GM12878 (cell line): ENCODE data around the gene MORC3. TPM values are rescaled to one million over a fixed set of nuclear protein-coding genes. Genes with fewer than 3 reads are reported as not detected.

ENCODE experiments used
- ATAC-seq: fragments of 200-7000 bp; cut with Tn5 transposase; 3 replicates; pipeline ENCODE4 v1.9.1; 2020; ENCODE audit warnings: mild to moderate bottlenecking, moderate library complexity
- BruUV-seq: library from RNA; stranded (reverse); fragments of 400-500 nt; replicated peaks from 2 replicates; lab custom pipeline; 2021; lab: Mats Ljungman, UMichigan
- CTCF ChIA-PET: fragments of 300-600 bp; sonication (Branson Sonifier 250); formaldehyde crosslinking; extraction: SDS; loops from one replicate; lab custom pipeline; 2021; ENCODE audit warnings: inconsistent platforms; lab: Yijun Ruan, JAX
- POLR2A ChIA-PET: fragments of 350-600 bp; formaldehyde crosslinking; extraction: SDS; loops from one replicate; lab custom pipeline; 2021; ENCODE audit warnings: inconsistent platforms; lab: Charles Lee
- RAD21 ChIA-PET: fragments of 300-600 bp; sonication (Branson Sonifier 250); formaldehyde crosslinking; loops from one replicate; lab custom pipeline; 2023; ENCODE audit warnings: antibody characterized with exemption; ENCODE audit not compliant: unreplicated experiment; lab: Charles Lee
- SMC1A ChIA-PET: fragments of 300-600 bp; sonication (Branson Sonifier 250); formaldehyde crosslinking; loops from one replicate; lab custom pipeline; 2023; ENCODE audit not compliant: unreplicated experiment, uncharacterized antibody; lab: Charles Lee
- DNase-seq: peaks from one replicate; pipeline ENCODE4 v3.0.0-alpha.2; 2011; ENCODE audit warnings: low read depth, low spot score
- FAIRE-seq: peaks from 3 replicates; lab custom pipeline; 2011; peaks lifted over from hg19 to GRCh38; lab: Jason Lieb, UNC
- H2AFZ ChIP-seq: 2 replicates; pipeline ENCODE4 v1.6.0; 2011; ENCODE audit warnings: low read depth, low read length, control low read depth; ENCODE audit not compliant: control insufficient read depth
- H3K27ac ChIP-seq: 2 replicates; pipeline ENCODE4 v1.5.1; 2011; ENCODE audit warnings: control low read depth; ENCODE audit not compliant: control insufficient read depth, insufficient read depth
- H3K27me3 ChIP-seq, 2 experiments: replicated peaks in 1 of 2; 2 replicates each; pipeline versions ENCODE4 v1.6.0 to v1.6.1; 2011; ENCODE audit warnings: low read length in 1 of 2; ENCODE audit not compliant: control insufficient read depth in 2 of 2, insufficient read depth in 2 of 2
- H3K36me3 ChIP-seq, 2 experiments: 2 replicates each; pipeline ENCODE4 v1.5.1; 2011; ENCODE audit warnings: low read length in 1 of 2; ENCODE audit not compliant: control insufficient read depth in 2 of 2, insufficient read depth in 2 of 2
- H3K4me1 ChIP-seq: 2 replicates; pipeline ENCODE4 v1.6.1; 2011; ENCODE audit warnings: mild to moderate bottlenecking, low read length, moderate library complexity, mixed read lengths; ENCODE audit not compliant: control insufficient read depth, insufficient read depth
- H3K4me2 ChIP-seq: 2 replicates; pipeline ENCODE4 v1.6.0; 2011; ENCODE audit warnings: control low read depth; ENCODE audit not compliant: control insufficient read depth, insufficient read depth
- H3K4me3 ChIP-seq: fragments of 200-600 bp; sonication (generic); 2 replicates; pipeline ENCODE4 v1.5.1; 2016
- H3K79me2 ChIP-seq: 2 replicates; pipeline ENCODE4 v1.6.0; 2011; ENCODE audit warnings: low read length; ENCODE audit not compliant: control insufficient read depth, insufficient read depth
- H3K9ac ChIP-seq: 2 replicates; pipeline ENCODE4 v1.8.0; 2011; ENCODE audit warnings: low read length, control low read depth, mixed read lengths; ENCODE audit not compliant: control insufficient read depth, insufficient read depth
- H3K9me3 ChIP-seq: replicated peaks from 3 replicates; pipeline ENCODE4 v1.5.1; 2011; ENCODE audit warnings: mild to moderate bottlenecking, low read length; ENCODE audit not compliant: control insufficient read depth, insufficient read depth
- H4K20me1 ChIP-seq: 2 replicates; pipeline ENCODE4 v1.6.0; 2011; ENCODE audit not compliant: control insufficient read depth, insufficient read depth
- CBX5 ChIP-seq: sonication (generic); IDR thresholded peaks from 2 replicates; pipeline ENCODE4 v1.6.1; 2016; ENCODE audit warnings: low read depth, moderate library complexity, mild to moderate bottlenecking, inconsistent platforms
- E4F1 ChIP-seq: fragments of 450-650 bp; IDR thresholded peaks from 2 replicates; pipeline ENCODE4 v1.6.1; 2018; ENCODE audit warnings: borderline replicate concordance, mild to moderate bottlenecking; ENCODE audit not compliant: partially characterized antibody
- HSF1 ChIP-seq: fragments of 150-350 bp; IDR thresholded peaks from 2 replicates; pipeline ENCODE4 v1.6.1; 2014; ENCODE audit warnings: mild to moderate bottlenecking, low read depth, low read length
- IKZF2 ChIP-seq, 2 experiments: fragments of 450-650 bp; IDR thresholded peaks; 2 replicates each; pipeline ENCODE4 v1.6.1; 2017; ENCODE audit warnings: mild to moderate bottlenecking in 2 of 2, moderate library complexity in 2 of 2
- IRF3 ChIP-seq: fragments of 450-650 bp; IDR thresholded peaks from 2 replicates; pipeline ENCODE4 v1.6.1; 2014; ENCODE audit warnings: mild to moderate bottlenecking
- PRDM15 ChIP-seq: fragments of 450-650 bp; formaldehyde crosslinking; IDR thresholded peaks from 2 replicates; pipeline ENCODE4 v1.4.0; 2020; ENCODE audit warnings: mild to moderate bottlenecking, moderate library complexity
- SIX5 ChIP-seq: IDR thresholded peaks from 2 replicates; pipeline ENCODE4 v1.6.1; 2011; ENCODE audit warnings: mild to moderate bottlenecking, low read depth, low read length, moderate library complexity; ENCODE audit not compliant: severe bottlenecking
- ZNF592 ChIP-seq: fragments of 450-650 bp; IDR thresholded peaks from 2 replicates; pipeline ENCODE4 v1.6.1; 2017; ENCODE audit warnings: mild to moderate bottlenecking, moderate library complexity
- WGBS: methylation state at CpG from one replicate; pipeline ENCODE4 v1.1.6; 2016; ENCODE audit warnings: low lambda C conversion rate; ENCODE audit not compliant: insufficient replicate concordance, insufficient coverage; ENCODE audit errors: missing lambda C conversion rate; 5-methylcytosine and 5-hydroxymethylcytosine counted together
- in situ Hi-C: fragments of 300-500 bp; cut with MboI; formaldehyde crosslinking; loops from 9 replicates; pipeline ENCODE4 v1.14.3; 2018; ENCODE audit warnings: mixed read lengths
- intact Hi-C: fragments of 100-400 bp; cut with micrococcal nuclease; formaldehyde crosslinking; loops from one replicate; pipeline ENCODE4 v1.14.2; 2022; ENCODE audit not compliant: unreplicated experiment
- polyA plus RNA-seq, 11 experiments: library from polyadenylated mRNA; depleted of rRNA in 4 of 11; unstranded in 6 of 11; stranded (reverse) in 5 of 11; fragments of >200 nt; fragmentation: Nextera tagmentation in 4 of 11; fragmentation: Illumina TruSeq in 1 of 11; extraction: Ambion mirVana in 4 of 11; extraction: Trizol in 1 of 11; gene quantifications; 1 replicate in 1 of 11; 2 replicates in 10 of 11; pipeline versions ENCODE4 v1.2.1 to v1.2.3, GENCODE V29; 2011 to 2016; ENCODE audit warnings: inconsistent platforms in 2 of 11, missing spikeins in 2 of 11, low read depth in 1 of 11
- total RNA-seq, 4 experiments: library from RNA; depleted of rRNA in 3 of 4; stranded (reverse); fragments of >200 nt in 3 of 4; fragmentation: Illumina TruSeq in 1 of 4; extraction: Trizol in 1 of 4; gene quantifications; 2 replicates each; pipeline versions ENCODE4 v1.2.1 to v1.2.3, GENCODE V29; 2013 to 2021

MORC3 gene
- total and polyA plus RNA-seq, 10 of the 15 experiments (the other 5 are each of a cell fraction or from before 2014, with no cell fraction given): 5.5 to 29.9 (median 16.3) TPM

GRCh38 chr21:36325373-36326010, 5.5 kb downstream of the MORC3 start:
- SMC1A ChIA-PET: interaction anchor here (1.3 kb wide), 1 partner anchor 29 kb away, joined by 3 read pairs; no protein-coding TSS in a partner anchor
- H3K79me2 ChIP-seq: peaks cover 75% of the 10 kb centered on the region
- CTCF ChIA-PET: interaction anchor here (0.7 to 1.6 kb wide), 4 partner anchors 8 to 184 kb away, joined by 3 to 5 read pairs (median 3); no protein-coding TSS in a partner anchor
- no peak overlapping the region for H3K4me3 ChIP-seq
- intact Hi-C loops (no loop called here), in situ Hi-C loops (no loop called here)
- H3K9ac ChIP-seq: no peak overlapping the region
- FAIRE-seq (no peak), ATAC-seq (no peak), DNase-seq (no peak)
- H3K27ac ChIP-seq: no peak overlapping the region
- H4K20me1 ChIP-seq: no peaks in the 10 kb centered on the region
- RAD21 ChIA-PET: no interaction called here
- no peak overlapping the region for H3K4me2 ChIP-seq
- peaks cover 12% of the 10 kb centered on the region for H3K4me1 ChIP-seq
- H3K27me3 ChIP-seq: no peaks in the 10 kb centered on the region
- peaks cover 0 to 5% of the 10 kb centered on the region in 2 experiments; a peak in 1 of 4 replicates for H3K36me3 ChIP-seq
- no peak overlapping the region for H2AFZ ChIP-seq
- 99% methylated on average over 8 of the region's 8 CpGs for WGBS
- POLR2A ChIA-PET: interaction anchor here (1.2 kb wide), 1 partner anchor 71 kb away, joined by 3 read pairs; no protein-coding TSS in a partner anchor
- no peaks in the 10 kb centered on the region for H3K9me3 ChIP-seq
- no TSS peak for BruUV-seq
- TF ChIP-seq IKZF2 (IDR thresholded peaks at IDR 0.05) (no peak), E4F1 (no peak), ZNF592 (no peak), PRDM15 (no peak), CBX5 (no peak), HSF1 (no peak), IRF3 (no peak), SIX5 (no peak)
